Mesodermal cell (in vitro differentiated cells): ENCODE measurements around the gene GPALPP1.
"Not testable (repeated sequence)": the region's sequence is repeated elsewhere in the genome, so short reads cannot be mapped to it uniquely, and the experiment has no call there.

ENCODE experiments used
- H3K27ac ChIP-seq: 2 replicates; pipeline ENCODE4 v1.7.0; 2013; ENCODE audit warnings: mild to moderate bottlenecking, low read depth, low read length, moderate library complexity; ENCODE audit not compliant: severe bottlenecking
- H3K36me3 ChIP-seq: 2 replicates; pipeline ENCODE4 v1.7.1; 2013; ENCODE audit warnings: mild to moderate bottlenecking, low read length, moderate library complexity; ENCODE audit not compliant: control insufficient read depth, insufficient read depth
- H3K4me1 ChIP-seq: one replicate; pipeline ENCODE4 v1.7.1; 2013; ENCODE audit warnings: mild to moderate bottlenecking, low read length; ENCODE audit not compliant: insufficient read depth, control insufficient read depth, poor library complexity, severe bottlenecking
- H3K4me3 ChIP-seq: 2 replicates; pipeline ENCODE4 v1.7.0; 2013; ENCODE audit warnings: low read length, control low read depth, mild to moderate bottlenecking; ENCODE audit not compliant: insufficient read depth, poor library complexity, severe bottlenecking; ENCODE audit errors: extremely low read depth
- H3K9me3 ChIP-seq: 2 replicates; pipeline ENCODE4 v1.7.1; 2013; ENCODE audit warnings: mild to moderate bottlenecking, low read length, moderate library complexity; ENCODE audit not compliant: control insufficient read depth
- WGBS, 2 experiments: methylation state at CpG; one replicate each; pipeline ENCODE4 v1.1.5; 2013; ENCODE audit warnings: missing lambda C conversion rate in 2 of 2; ENCODE audit not compliant: insufficient coverage in 2 of 2; 5-methylcytosine and 5-hydroxymethylcytosine counted together

GPALPP1 gene

DNA sequence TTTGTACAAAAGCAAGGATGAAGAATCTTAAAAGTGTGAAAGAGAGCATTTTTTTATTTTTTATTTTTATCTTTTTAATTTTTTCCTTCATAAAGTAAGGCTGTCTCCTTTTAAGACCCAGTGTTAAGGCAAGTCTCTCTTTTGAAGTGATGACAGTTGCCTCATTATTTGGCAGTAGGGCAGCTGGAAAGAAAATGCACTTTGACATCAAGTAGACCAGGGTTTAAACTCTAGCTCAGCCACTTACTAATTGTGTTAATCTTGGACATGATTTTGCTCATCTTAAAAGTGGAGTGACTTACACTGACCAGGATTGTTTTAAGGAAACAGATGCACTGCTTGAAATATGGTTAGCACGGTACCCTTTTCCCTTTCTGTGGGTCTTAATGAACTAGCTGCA is 18.5 kb downstream of the GPALPP1 start:
- WGBS, 2 experiments: no CpG with 5 or more reads among the region's 1 CpG
- Histone ChIP-seq H3K4me1 (no peaks in the 10 kb centered on the region), H3K4me3 (no peak overlapping the region), H3K27ac (no peak overlapping the region), H3K36me3 (peaks cover 68% of the 10 kb centered on the region), H3K9me3 (no peaks in the 10 kb centered on the region)

- Histone ChIP-seq H3K36me3 (peaks cover 64% of the 10 kb centered on the region), H3K4me1 (no peaks in the 10 kb centered on the region), H3K4me3 (no peak overlapping the region), H3K27ac (no peak overlapping the region), H3K9me3 (no peaks in the 10 kb centered on the region)
- WGBS, 2 experiments: 100% methylated on average over 2 to 4 of the region's 6 CpGs
Observed at GRCh38 chr13:45011198-45011597, 21.9 kb downstream of the GPALPP1 start.

DNA sequence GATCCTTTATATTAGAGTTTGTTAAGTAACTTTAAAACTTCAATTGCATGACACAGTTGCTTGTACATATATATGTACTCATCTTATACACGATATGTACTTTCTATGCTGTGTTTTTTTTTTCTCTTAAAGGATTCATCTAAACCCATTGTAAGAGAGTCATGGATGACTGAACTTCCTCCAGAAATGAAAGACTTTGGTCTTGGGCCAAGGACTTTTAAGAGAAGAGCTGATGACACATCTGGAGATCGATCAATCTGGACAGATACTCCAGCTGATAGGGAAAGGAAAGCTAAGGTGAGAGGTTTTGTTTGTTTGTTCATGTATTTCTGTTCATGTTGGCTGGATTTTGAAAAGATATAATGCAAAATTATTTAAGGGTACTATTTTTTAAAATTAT is 26.0 kb downstream of the GPALPP1 start:
- peaks cover 43% of the 10 kb centered on the region for H3K36me3 ChIP-seq
- H3K4me3 ChIP-seq: no peak overlapping the region
- no peak overlapping the region for H3K27ac ChIP-seq
- WGBS, 2 experiments: 90 to 100% methylated on average over 1 of the region's 2 CpGs
- no peaks in the 10 kb centered on the region for H3K4me1 ChIP-seq
- no peaks in the 10 kb centered on the region for H3K9me3 ChIP-seq

GRCh38 chr13:45016792-45017425 is 27.6 kb downstream of the GPALPP1 start:
- Histone ChIP-seq H3K9me3 (no peaks in the 10 kb centered on the region), H3K4me3 (no peak overlapping the region), H3K27ac (no peak overlapping the region), H3K4me1 (no peaks in the 10 kb centered on the region), H3K36me3 (peaks cover 36% of the 10 kb centered on the region)
- WGBS, 2 experiments: 96 to 100% methylated on average over 3 of the region's 3 CpGs

GRCh38 chr13:45019981-45020380 is 30.6 kb downstream of the GPALPP1 start:
- not testable (repeated sequence) for H3K9me3 ChIP-seq, H3K4me1 ChIP-seq, H3K4me3 ChIP-seq, H3K27ac ChIP-seq
- peaks cover 36% of the 10 kb centered on the region for H3K36me3 ChIP-seq
- WGBS, 2 experiments: 93 to 100% methylated on average over 4 to 5 of the region's 7 CpGs

- Histone ChIP-seq H3K9me3 (no peaks in the 10 kb centered on the region), H3K27ac (no peak overlapping the region), H3K36me3 (peaks cover 31% of the 10 kb centered on the region), H3K4me3 (no peak overlapping the region), H3K4me1 (no peaks in the 10 kb centered on the region)
- 72% methylated on average over 2 of the region's 3 CpGs; no CpG with 5 or more reads in 1 of the 2 experiments for WGBS, 2 experiments
Observed at GRCh38 chr13:45021250-45021649, 31.9 kb downstream of the GPALPP1 start.

- Histone ChIP-seq H3K4me3 (no peak overlapping the region), H3K27ac (no peak overlapping the region)
- WGBS, 2 experiments: 100% methylated on average over 2 of the region's 2 CpGs; no CpG with 5 or more reads in 1 of the 2 experiments
Observed at GRCh38 chr13:45024847-45025246, 35.5 kb downstream of the GPALPP1 start.

GRCh38 chr13:45034342-45034741 is 45.0 kb downstream of the GPALPP1 start:
- H3K9me3 ChIP-seq: no peaks in the 10 kb centered on the region
- H3K27ac ChIP-seq: no peak overlapping the region
- no peak overlapping the region for H3K4me3 ChIP-seq
- no peaks in the 10 kb centered on the region for H3K4me1 ChIP-seq
- peaks cover 20% of the 10 kb centered on the region for H3K36me3 ChIP-seq
- WGBS, 2 experiments: 91 to 92% methylated on average over 1 of the region's 2 CpGs

More at GRCh38 chr13:45024847-45025246, 35.5 kb downstream of the GPALPP1 start:
- Histone ChIP-seq H3K4me1 (no peaks in the 10 kb centered on the region), H3K9me3 (no peaks in the 10 kb centered on the region), H3K36me3 (peaks cover 38% of the 10 kb centered on the region)

- Histone ChIP-seq H3K4me3 (no peak overlapping the region), H3K4me1 (no peaks in the 10 kb centered on the region), H3K9me3 (no peaks in the 10 kb centered on the region), H3K27ac (no peak overlapping the region), H3K36me3 (peaks cover 18% of the 10 kb centered on the region)
Observed at GRCh38 chr13:45036206-45036605, 46.9 kb downstream of the GPALPP1 start.

- Histone ChIP-seq H3K27ac (no peak overlapping the region), H3K9me3 (no peaks in the 10 kb centered on the region), H3K36me3 (peaks cover 10% of the 10 kb centered on the region), H3K4me1 (no peaks in the 10 kb centered on the region), H3K4me3 (no peak overlapping the region)
- 93 to 100% methylated on average over 1 of the region's 1 CpG for WGBS, 2 experiments
Observed at GRCh38 chr13:45040173-45040572, 50.8 kb downstream of the GPALPP1 start.

DNA sequence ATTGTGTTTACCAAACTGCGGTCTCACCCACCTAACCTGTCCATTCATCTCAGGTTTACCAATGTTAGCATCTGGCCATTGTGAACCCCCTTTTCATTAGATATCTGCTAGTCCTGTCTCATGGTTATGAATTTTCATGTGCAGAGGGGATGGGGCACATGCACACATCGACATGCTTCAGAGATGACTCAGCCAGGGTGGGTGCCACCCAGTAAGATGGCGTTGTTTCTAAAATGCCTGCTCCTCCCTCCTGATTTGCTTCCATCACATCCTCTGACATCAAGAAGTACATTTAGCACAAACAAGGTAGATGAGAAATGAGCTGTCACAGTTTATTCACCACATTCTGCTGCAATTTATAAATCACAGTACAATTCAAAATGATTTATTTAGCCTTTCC is 51.3 kb downstream of the GPALPP1 start:
- Histone ChIP-seq H3K36me3 (peaks cover 10% of the 10 kb centered on the region), H3K4me1 (no peaks in the 10 kb centered on the region), H3K4me3 (no peak overlapping the region), H3K9me3 (no peaks in the 10 kb centered on the region), H3K27ac (no peak overlapping the region)
- WGBS, 2 experiments: 78 to 93% methylated on average over 1 to 2 of the region's 3 CpGs
